Activated CD4-positive, alpha-beta T cell treated with anti-CD3 and anti-CD28 coated beads, Interleukin-2, amount 50 U/mL, for 4 hours (primary cell): Measurements from ENCODE around the gene FBXO31.
"Not testable (repeated sequence)": the region's sequence is repeated elsewhere in the genome, so short reads cannot be mapped to it uniquely, and the experiment has no call there.

Source experiments
- DNase-seq, 2 experiments: peaks; one replicate each; pipeline ENCODE4 v3.0.0-alpha.2; 2020

The FBXO31 gene

GRCh38 chr16:87339724-87340105 is 43.9 kb downstream of the FBXO31 start:
- not testable (repeated sequence) for DNase-seq

GRCh38 chr16:87339086-87339723 is 44.4 kb downstream of the FBXO31 start:
- no peak for DNase-seq

GRCh38 chr16:87338155-87338765 is 45.3 kb downstream of the FBXO31 start:
- DNase-seq = no peak

GRCh38 chr16:87337262-87337771 is 46.3 kb downstream of the FBXO31 start:
- no peak for DNase-seq

GRCh38 chr16:87336434-87337240 is 46.9 kb downstream of the FBXO31 start:
- DNase-seq = no peak

GRCh38 chr16:87335625-87336433 is 47.7 kb downstream of the FBXO31 start:
- DNase-seq = no peak

- DNase-seq = no peak
Observed at GRCh38 chr16:87334651-87335624, 48.6 kb downstream of the FBXO31 start.

GRCh38 chr16:87333581-87334331 is 49.8 kb downstream of the FBXO31 start:
- DNase-seq = no peak

- DNase-seq = no peak
Observed at GRCh38 chr16:87333101-87333500, 50.5 kb downstream of the FBXO31 start.

- DNase-seq = no peak
Observed at GRCh38 chr16:87332150-87332549, 51.4 kb downstream of the FBXO31 start.

GRCh38 chr16:87331241-87331801 is 52.3 kb downstream of the FBXO31 start:
- no peak for DNase-seq

- no peak for DNase-seq
Observed at GRCh38 chr16:87330646-87331045, 52.9 kb downstream of the FBXO31 start.

- DNase-seq = no peak
Observed at GRCh38 chr16:87330257-87330624, 53.3 kb downstream of the FBXO31 start.

GRCh38 chr16:87329436-87330256 is 53.9 kb downstream of the FBXO31 start:
- no peak for DNase-seq

GRCh38 chr16:87328846-87329245 is 54.7 kb downstream of the FBXO31 start:
- DNase-seq = no peak

GRCh38 chr16:87327798-87328495 is 55.6 kb downstream of the FBXO31 start:
- no peak for DNase-seq

GRCh38 chr16:87326151-87326571 is 57.4 kb downstream of the FBXO31 start:
- no peak for DNase-seq

GRCh38 chr16:87325423-87325858 is 58.1 kb downstream of the FBXO31 start:
- no peak for DNase-seq
